ENCODE results near the gene SCD5.

The SCD5 gene

GRCh38 chr4:82681754-82682153 is 116.8 kb downstream of the SCD5 start:
- DNase-seq, result no peak

DNA sequence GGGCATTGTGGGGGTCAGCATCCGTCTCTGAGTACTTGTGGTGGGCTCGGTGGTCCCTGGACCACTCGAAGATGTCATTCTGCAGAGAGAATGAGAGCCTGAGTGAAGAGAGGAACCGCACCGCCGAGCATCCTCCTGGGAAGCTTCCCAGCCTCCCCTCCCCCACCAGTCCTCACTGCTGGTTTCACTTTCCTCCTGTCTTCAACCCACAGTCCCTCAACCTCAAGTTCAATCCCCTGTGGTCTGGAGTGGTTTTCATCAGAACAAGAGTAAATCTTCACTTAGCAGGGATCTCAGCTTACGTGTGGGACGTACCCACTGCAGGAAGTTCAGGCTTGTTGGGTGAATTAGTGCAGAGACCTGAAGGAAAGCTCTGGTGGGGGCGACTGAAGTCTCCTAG is 117.8 kb downstream of the SCD5 start:
- no peak for DNase-seq

- DNase-seq, result no peak
Measured at GRCh38 chr4:82679531-82679930, 119.1 kb downstream of the SCD5 start.

DNA sequence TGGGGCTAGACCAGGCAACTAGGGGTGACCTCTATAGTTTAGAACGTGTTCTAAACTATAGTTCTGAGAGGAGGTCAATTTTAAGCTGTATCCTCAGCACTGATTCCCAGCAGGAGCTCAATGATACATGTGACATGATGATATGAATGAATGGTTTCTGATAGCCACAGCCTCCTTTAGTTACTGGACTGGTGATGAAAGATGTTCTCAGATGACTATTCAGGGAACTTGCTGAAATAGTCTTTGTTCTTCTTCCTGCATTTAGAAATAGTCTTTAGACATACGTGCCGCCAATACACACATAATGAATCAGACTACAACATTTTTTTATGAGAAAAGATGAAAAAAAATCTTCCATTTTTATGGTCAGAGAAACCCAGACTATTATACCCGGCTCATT is 120.5 kb downstream of the SCD5 start:
- DNase-seq, result no peak

DNA sequence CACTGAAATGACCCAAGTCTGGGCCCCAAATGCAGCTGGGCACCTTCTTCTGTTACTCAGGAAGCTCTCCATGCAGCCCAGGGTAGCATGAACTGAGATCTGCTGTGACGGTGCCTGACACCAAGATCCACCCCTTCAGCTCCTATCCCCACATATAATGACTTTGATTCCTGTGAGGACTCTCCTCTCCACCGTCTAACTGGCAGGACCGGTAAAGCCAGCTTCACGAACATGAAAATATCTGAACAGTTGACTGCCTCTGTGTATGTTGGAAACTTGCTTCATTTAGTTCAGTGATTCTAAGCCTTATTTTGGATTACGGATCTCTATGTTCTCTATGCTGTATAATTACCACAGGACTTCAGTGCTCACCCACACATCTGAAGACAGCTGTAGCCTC is 121.3 kb downstream of the SCD5 start:
- DNase-seq, result no peak

DNA sequence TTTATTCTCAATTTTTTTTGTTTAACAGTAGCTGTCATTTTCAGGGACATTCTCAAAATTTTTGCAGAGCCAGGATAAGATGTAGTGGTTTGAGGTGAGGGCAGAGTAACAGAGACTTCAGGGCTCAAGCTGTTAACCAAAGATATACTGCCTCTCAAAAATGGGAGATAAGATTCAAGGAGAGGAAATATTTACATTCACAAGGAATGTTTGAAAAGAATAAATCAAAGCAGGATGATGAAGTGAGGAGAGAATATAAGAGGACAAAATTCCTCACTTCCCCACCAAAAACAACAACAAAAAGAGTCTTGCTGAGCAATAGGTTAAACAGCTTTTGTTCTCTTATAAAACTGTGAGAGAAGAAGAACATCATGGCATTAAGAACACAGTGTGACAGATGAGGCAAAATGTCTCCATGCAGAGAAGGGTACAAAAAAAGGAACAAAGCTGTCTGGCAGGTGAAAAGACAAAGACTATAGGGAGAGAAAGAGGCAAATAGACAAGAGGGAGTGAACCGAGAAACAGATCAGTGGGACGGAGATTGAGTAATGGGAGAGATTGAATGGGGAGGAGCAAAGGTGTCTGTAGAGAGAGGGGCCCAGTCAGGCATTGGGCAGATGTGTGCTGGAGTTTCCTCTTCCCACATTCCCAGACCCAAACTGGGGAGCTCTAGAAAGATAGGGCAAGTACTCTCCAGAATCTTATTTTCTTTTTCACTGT is 130.7 kb downstream of the SCD5 start:
- DNase-seq, result no peak

DNA sequence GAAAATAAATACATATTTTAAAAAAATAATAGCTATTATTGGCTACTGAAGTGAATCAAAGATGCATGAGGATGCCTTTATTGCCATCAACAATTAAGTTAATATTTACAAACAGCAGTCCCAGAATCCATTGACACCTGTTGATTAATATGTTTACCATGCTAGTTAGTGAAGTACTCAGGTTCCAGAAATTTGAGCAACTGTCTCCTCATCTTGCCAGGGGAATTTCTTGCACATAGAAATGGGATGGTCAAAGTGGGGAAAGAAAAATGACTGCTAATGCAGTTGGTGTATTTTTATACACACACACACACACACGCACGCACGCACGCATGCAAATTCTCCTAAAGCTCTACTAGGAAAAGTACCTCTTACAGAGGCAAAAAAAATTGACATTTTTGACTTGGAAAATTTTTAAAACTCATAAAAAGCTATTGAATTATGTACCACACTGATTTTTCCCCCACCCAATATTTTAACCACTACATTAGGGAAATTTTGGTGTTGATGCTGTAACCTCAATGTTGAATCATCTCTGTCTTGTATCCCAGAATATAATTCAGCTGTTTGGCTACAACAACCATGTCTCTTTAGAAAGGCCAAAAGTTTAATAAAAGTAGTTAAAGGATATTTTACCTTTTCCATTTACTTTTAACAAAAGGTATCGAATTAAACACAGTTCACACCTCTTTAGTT is 131.5 kb downstream of the SCD5 start:
- DNase-seq, result no peak

DNA sequence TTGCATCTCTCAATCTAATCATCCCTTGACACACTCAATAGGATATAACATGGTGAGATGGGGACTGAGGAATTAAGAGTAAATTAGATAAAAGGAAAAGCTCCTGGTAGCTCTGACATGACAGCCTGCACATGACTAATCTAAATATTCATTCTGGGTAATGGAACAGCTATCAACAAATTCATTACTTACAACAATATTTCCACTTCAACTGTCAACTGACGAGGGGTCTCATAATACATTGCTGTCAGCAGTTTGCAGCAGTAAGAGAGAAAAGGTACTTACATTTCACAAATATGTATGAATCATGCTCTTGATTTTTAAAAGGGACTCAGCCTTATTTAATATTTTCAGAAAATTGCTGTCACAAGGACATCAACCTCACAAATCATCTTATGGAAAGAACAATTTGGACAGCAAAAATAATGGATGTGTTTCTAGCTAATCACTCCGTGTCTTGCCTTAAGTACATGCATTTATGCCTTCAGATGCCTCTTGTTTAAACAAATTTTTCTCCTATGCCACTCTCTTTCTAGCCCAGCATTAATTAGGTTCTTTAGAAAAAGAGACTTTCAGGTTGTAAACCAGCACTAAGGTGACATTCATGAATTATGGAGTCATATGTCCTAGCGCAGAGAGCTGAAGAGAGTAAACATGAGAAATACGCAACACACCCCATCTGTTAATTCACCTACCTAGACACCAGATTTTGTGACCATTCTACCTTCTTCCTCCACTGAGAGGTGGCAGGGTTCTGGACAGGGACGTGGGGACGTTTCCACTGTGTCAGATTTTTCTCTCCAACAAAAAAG is 137.2 kb downstream of the SCD5 start:
- no peak for DNase-seq

DNA sequence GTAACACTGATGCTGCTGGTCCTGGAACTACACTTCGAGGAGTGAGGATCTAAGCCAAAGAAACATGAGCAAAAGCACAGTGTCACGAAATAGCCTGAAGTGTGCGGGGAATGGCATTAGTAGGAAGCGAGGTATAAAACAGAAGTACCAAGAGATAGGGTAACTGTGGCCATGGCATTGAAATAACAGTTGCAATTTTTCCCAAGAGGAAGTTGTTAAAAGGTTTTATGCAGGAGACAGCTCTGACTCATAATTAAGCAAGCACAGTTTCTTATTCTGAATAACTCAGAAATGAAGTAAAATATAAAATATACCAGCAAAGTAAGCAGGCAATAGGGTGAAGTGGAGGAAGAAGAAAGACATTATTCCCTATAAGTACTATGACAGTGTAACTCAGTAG is 146.5 kb downstream of the SCD5 start:
- DNase-seq, result no peak

DNA sequence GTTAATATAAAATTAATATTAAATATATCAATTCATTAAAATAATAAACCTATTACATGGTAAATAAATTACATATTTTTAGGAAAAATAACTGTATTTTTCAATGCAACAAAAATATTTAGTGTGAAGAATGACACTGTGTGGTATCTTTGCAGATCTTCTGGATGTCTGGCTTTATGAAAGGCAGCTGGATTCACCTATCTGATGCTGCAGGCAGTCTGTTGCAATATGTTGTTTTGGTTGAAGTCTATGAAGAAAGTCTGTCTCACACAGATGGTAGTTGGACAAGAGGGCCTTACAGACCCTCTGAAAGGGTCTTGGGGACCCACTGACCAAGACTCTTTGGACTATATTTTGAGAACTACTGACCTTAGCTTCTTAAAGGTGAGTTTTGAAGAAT is 147.7 kb downstream of the SCD5 start:
- DNase-seq, result no peak

DNA sequence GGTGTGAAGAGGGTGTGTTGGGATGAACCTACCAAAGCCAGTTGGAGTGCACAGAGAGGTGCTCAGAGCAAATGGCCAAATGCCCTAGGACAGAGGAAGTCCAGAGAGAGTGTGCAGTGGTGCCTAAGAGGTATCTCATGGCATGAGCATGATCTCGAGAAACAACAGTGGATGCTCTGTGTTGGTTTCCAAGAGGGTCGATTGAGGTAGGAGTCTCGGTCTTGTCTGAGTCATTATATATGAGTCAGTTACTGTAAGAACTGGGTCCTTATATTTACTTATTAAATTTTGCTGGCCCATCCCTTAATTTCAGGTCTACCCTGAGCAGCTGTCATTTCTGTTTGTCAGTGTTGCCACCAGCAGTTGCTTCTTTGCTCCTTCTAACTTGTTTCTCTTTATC is 150.2 kb downstream of the SCD5 start:
- no peak for DNase-seq

- no peak for DNase-seq
Measured at GRCh38 chr4:82645936-82646565, 152.5 kb downstream of the SCD5 start.

GRCh38 chr4:82644734-82645126 is 153.9 kb downstream of the SCD5 start:
- no peak for DNase-seq

- no peak for DNase-seq
Measured at GRCh38 chr4:82643994-82644733, 154.4 kb downstream of the SCD5 start.

DNA sequence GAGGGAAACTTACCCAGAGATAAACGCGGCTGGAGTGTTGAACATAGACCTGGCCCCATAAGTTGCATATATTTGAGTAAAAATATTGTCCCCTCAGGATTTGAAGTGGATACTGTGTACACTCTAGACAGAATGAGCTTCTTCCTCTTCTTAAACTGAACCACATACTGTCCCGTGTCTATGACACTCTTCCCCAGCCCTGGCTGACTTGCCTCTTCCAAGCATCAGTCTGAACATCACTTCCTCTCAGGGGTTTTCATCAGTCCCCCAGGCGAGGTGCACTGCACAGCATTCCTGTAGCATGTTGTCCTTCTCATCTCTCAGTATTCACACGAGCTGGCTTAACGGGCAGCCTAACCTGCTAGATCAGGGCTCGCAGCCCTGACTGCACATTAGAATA is 156.3 kb downstream of the SCD5 start:
- no peak for DNase-seq

- DNase-seq, result no peak
Measured at GRCh38 chr4:82640540-82640939, 158.1 kb downstream of the SCD5 start.

GRCh38 chr4:82639971-82640370 is 158.6 kb downstream of the SCD5 start:
- DNase-seq, result no peak

GRCh38 chr4:82638479-82638878 is 160.1 kb downstream of the SCD5 start:
- no peak for DNase-seq

DNA sequence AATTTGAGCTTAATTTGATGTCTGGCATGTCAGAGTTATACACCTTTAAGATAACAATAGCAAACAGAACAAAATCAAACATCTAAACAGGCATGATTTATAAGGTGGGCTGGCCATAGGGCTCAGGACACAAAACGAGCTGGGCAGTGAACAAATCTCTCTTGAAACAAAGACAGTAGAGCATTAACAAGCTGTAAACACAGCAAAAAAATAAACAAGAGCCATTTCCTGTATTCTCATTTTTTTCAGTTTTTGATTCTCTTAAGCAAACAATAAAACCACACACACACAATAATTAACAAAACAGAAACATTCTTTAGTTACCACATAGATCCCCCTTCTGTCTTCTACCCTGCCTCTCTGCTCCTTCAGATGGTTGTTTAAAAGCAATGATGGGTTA is 168.5 kb downstream of the SCD5 start:
- DNase-seq, result no peak

DNA sequence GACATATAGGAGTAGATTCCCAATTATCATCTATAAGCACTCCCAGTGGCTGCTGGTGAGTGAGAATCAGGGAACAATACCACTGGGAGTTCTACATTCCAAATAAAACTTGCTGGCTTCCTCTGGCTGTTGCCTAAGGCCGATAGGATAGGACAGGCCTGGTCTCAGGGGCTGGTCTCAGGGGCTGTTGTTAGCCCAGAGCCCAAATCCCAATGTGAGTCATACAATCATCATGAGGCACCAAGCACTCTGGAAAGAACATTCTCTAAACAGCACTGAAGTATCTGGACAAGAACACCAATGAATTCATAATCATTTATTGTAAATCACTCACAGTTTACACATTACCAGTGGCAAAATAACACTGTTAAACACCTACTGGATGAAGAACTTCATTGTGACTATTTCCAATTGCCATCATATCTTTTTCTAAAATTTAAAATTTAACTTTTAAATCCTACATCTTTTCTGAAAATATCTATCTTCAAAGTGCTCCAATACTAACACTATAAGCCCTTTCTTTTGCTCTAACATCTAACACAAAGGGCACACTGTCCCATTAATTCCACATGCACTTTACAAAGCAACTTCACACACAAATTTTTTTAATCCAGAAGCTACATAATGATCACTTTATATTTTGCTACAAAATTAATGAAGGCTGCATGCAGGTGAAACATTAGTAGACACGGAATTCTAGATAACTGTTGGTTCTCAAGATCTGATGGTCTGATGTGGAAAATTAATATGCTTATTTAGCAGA is 169.2 kb downstream of the SCD5 start:
- no peak for DNase-seq

DNA sequence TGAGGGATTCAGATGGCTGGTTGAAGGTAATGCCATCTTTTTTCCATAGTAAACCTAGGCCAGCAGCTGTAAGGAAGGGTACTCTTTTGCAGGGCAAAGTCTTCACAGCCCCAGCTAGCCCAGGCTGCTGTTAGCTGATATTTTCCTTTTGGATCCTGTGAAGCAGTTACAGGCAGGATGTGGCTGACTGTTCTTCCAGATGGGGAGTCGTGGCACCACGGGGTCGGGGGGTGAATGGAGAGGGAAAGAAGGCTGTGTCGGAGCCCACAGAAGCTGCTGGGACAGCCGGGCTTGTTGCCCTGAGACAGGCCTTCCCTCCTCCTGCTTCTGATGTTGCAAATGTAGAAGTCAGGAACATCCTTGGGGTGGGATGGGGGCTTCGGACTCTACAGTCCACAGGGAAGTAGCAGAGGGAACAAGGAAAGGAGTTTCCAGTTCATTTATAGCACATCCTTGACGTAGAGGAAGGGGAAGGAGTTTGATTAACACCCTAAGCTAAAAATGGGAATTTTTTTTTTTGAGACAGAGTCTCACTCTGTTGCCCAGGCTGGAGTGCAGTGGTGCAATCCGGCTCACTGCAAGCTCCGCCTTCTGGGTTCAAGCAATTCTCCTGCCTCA is 172.2 kb downstream of the SCD5 start:
- DNase-seq, result no peak

DNA sequence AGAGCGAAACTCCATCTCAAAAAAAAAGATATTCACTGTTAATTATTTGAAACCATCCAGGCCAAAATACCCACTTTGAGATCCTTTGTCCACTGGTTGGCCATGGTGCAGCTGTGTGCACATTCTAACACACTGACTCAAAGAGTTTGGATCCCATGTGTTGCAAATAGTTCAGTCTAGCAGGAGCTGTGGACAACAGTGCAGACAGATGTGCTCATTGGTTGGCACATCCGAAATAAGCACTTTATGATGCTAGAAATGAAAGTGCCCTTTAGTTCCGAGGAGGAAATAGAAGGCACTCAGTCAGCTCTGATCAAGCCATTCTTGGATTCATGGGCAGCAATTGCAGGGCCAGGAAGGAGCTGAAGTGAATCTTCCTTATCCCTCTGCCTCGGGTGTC is 173.8 kb downstream of the SCD5 start:
- no peak for DNase-seq

All from NCI-H526 treated with DMSO at 0.1 percent for 48 hours (cell line).